ENCODE data around the gene SCYL3.

- TF ChIP-seq CTCF (CRISPR knock-in tag; IDR thresholded peaks at IDR 0.05) (no peak), U2AF2 (IDR thresholded peaks at IDR 0.05; ENCODE audit: low read depth, low read length) (no peak), ETV6 (CRISPR knock-in tag; conservative IDR thresholded peaks at IDR 0.05) (no peak), ZFP1 (CRISPR knock-in tag; IDR thresholded peaks at IDR 0.05) (no peak)
These were observed 40.5 kb upstream of the SCYL3 start for GRCh38 chr1:169933984-169934725.

Data from HepG2 (cell line).